ENCODE measurements around the gene TRIM25. TPM values are rescaled to one million over a fixed set of nuclear protein-coding genes. Genes with fewer than 3 reads are reported as not detected.
A peak's percentile ranks its signal among the peaks of the same experiment; 100 is the strongest.

The TRIM25 gene
- total RNA-seq, 2 donors from 2014 or later: 45.9 to 104 TPM

- no peak overlapping the region for H3K27ac Mint-ChIP-seq
- H3K27me3 Mint-ChIP-seq: no peaks in the 10 kb centered on the region
- peaks cover 9% of the 10 kb centered on the region for H3K36me3 Mint-ChIP-seq
- ATAC-seq: no peak
- H3K4me1 Mint-ChIP-seq (ENCODE audit: low read depth in 2 of 2): peaks cover 0 to 3% of the 10 kb centered on the region in 2 donors
- no peaks in the 10 kb centered on the region for H3K9me3 Mint-ChIP-seq
- no peak for DNase-seq (ENCODE audit: low spot score)
- no peak overlapping the region for H3K4me3 Mint-ChIP-seq
These were observed 29.2 kb downstream of the TRIM25 start for GRCh38 chr17:56884483-56885311.

GRCh38 chr17:56883616-56884015 is 30.2 kb downstream of the TRIM25 start:
- Mint-ChIP-seq H3K27ac (no peak overlapping the region), H3K27me3 (no peaks in the 10 kb centered on the region), H3K4me3 (no peak overlapping the region), H3K4me1 (ENCODE audit: low read depth in 2 of 2) (peaks cover 0 to 3% of the 10 kb centered on the region in 2 donors), H3K9me3 (no peaks in the 10 kb centered on the region), H3K36me3 (peaks cover 9% of the 10 kb centered on the region)
- no peak for DNase-seq (ENCODE audit: low spot score)
- no peak for ATAC-seq

- Mint-ChIP-seq H3K4me1 (ENCODE audit: low read depth in 2 of 2) (peaks cover 0 to 3% of the 10 kb centered on the region in 2 donors), H3K27ac (no peak overlapping the region), H3K9me3 (no peaks in the 10 kb centered on the region), H3K36me3 (no peaks in the 10 kb centered on the region), H3K27me3 (no peaks in the 10 kb centered on the region), H3K4me3 (no peak overlapping the region)
- DNase-seq (ENCODE audit: low spot score): no peak
- ATAC-seq: no peak
These were observed 32.1 kb downstream of the TRIM25 start for GRCh38 chr17:56881685-56882295.

- DNase-seq (ENCODE audit: low spot score) (no peak), ATAC-seq (no peak)
- Mint-ChIP-seq H3K4me1 (ENCODE audit: low read depth in 2 of 2) (no peaks in the 10 kb centered on the region), H3K27me3 (peaks cover 0 to 3% of the 10 kb centered on the region in 2 donors), H3K4me3 (no peak overlapping the region), H3K27ac (no peak overlapping the region), H3K36me3 (no peaks in the 10 kb centered on the region), H3K9me3 (no peaks in the 10 kb centered on the region)
These were observed 33.3 kb downstream of the TRIM25 start for GRCh38 chr17:56880571-56880970.

- no peak overlapping the region for H3K27ac Mint-ChIP-seq
- ATAC-seq: no peak
- no peaks in the 10 kb centered on the region for H3K9me3 Mint-ChIP-seq
- H3K36me3 Mint-ChIP-seq: no peaks in the 10 kb centered on the region
- no peaks in the 10 kb centered on the region for H3K4me1 Mint-ChIP-seq (ENCODE audit: low read depth in 2 of 2)
- H3K27me3 Mint-ChIP-seq: peaks cover 0 to 3% of the 10 kb centered on the region in 2 donors
- no peak overlapping the region for H3K4me3 Mint-ChIP-seq
- no peak for DNase-seq (ENCODE audit: low spot score)
These were observed 33.7 kb downstream of the TRIM25 start for GRCh38 chr17:56880133-56880532.

DNA sequence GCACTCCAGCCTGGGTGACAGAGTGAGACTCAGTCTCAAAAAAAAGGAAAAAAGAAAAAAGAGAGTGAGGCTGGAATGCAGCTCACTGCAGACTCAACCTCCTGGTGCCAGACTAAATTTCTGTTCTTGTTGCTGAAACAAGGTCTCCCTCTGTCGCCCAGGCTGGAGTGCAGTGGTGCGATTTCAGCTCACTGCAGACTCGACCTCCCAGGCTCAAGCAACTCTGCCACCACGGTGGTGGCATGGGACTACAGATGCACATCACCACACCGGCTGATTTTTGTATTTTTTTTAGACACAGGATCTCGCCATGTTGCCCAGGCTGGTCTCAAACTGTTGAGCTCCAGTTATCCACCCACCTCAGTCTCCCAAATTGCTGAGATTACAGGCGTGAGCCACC is 34.6 kb downstream of the TRIM25 start:
- no peak overlapping the region for H3K27ac Mint-ChIP-seq
- no peaks in the 10 kb centered on the region for H3K4me1 Mint-ChIP-seq (ENCODE audit: low read depth in 2 of 2)
- H3K36me3 Mint-ChIP-seq: no peaks in the 10 kb centered on the region
- no peak for DNase-seq (ENCODE audit: low spot score)
- H3K9me3 Mint-ChIP-seq: no peaks in the 10 kb centered on the region
- H3K4me3 Mint-ChIP-seq: no peak overlapping the region
- peaks cover 0 to 3% of the 10 kb centered on the region in 2 donors for H3K27me3 Mint-ChIP-seq
- ATAC-seq: no peak

DNA sequence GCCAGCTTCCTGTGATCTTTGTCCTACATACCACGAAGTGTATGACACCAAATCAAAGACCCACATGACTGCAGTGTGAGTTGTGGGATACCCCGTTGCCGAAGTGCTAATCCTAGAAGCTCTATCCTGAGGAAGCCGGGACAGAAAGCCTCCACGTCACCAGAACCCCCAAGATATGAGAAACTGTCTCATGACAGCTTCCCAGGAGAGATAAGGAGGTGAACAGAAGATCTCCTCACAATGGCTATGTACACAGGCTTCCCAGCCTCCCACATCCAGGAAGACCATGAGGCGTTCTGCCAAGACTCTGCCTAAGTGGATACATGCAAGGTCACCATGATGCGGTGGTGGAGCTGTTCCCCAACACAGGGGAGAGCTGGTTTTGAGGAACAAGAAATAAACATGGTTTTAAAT is 37.1 kb downstream of the TRIM25 start:
- H3K27me3 Mint-ChIP-seq: peaks cover 0 to 6% of the 10 kb centered on the region in 2 donors
- H3K4me1 Mint-ChIP-seq (ENCODE audit: low read depth in 2 of 2): no peaks in the 10 kb centered on the region
- DNase-seq (ENCODE audit: low spot score) (no peak), ATAC-seq (peak in 1 of 2 donors; percentile 13)
- no peaks in the 10 kb centered on the region for H3K9me3 Mint-ChIP-seq
- no peak overlapping the region for H3K4me3 Mint-ChIP-seq
- H3K27ac Mint-ChIP-seq: no peak overlapping the region
- H3K36me3 Mint-ChIP-seq: no peaks in the 10 kb centered on the region

DNA sequence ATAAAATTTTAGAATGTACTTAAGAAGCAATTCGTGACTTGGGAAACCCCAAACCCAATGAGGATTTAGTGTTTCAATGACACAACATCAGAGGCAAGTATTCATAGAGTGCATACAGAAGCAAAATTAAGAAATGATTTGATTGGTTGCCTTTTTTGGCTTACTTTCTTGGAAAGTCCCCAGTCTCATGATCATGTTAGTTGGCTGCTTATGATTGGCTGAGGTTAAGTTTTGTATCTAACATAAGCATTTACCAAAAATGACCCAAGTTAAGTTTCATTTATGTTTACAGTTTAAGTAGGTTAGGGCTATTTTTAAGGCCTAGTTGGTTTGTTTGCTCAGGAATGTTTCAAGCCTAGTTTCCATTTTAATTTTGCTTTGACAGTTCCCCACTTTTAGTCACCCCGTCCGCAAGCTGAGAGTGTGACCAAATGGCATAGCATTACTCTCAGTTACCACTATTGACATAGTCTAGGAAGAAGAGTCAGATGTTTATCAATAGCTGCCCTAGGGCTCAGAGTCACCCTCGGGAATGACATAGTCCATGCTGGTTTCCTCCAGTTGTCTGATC is 43.7 kb downstream of the TRIM25 start:
- ATAC-seq: peak; percentile 11 to 72
- H3K36me3 Mint-ChIP-seq: no peaks in the 10 kb centered on the region
- H3K9me3 Mint-ChIP-seq: no peaks in the 10 kb centered on the region
- peak overlapping the region in 1 of 2 donors; percentile 72 for H3K27ac Mint-ChIP-seq
- H3K4me3 Mint-ChIP-seq: no peak overlapping the region
- no peak for DNase-seq (ENCODE audit: low spot score)
- peaks cover 4 to 9% of the 10 kb centered on the region in 2 donors for H3K4me1 Mint-ChIP-seq (ENCODE audit: low read depth in 2 of 2)
- H3K27me3 Mint-ChIP-seq: peaks cover 0 to 3% of the 10 kb centered on the region in 2 donors

DNA sequence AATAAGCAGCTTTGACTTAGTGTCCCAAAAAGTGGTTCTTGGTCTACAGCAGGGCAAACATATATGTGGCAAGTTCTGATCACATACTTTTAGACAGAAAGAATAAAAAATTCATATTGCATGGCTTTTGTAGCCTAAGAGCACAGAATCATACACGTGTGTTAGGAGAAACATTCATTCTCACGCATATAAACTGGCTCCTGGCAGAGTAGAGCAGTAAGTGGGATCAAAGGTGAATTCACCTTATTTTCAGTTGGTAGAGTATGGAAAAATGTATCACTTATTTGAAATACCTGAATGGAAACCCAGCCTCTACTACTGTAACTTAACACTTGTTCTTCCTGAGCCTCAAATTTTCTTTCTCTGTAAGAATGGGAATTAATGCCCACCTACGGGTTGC is 45.1 kb downstream of the TRIM25 start:
- Mint-ChIP-seq H3K4me3 (no peak overlapping the region), H3K9me3 (no peaks in the 10 kb centered on the region), H3K27me3 (no peaks in the 10 kb centered on the region), H3K4me1 (ENCODE audit: low read depth in 2 of 2) (peaks cover 4 to 9% of the 10 kb centered on the region in 2 donors), H3K27ac (no peak overlapping the region), H3K36me3 (no peaks in the 10 kb centered on the region)
- DNase-seq (ENCODE audit: low spot score): no peak
- no peak for ATAC-seq

GRCh38 chr17:56867948-56868376 is 45.9 kb downstream of the TRIM25 start:
- ATAC-seq (no peak), DNase-seq (ENCODE audit: low spot score) (no peak)
- H3K4me3 Mint-ChIP-seq: no peak overlapping the region
- H3K27ac Mint-ChIP-seq: no peak overlapping the region
- no peaks in the 10 kb centered on the region for H3K9me3 Mint-ChIP-seq
- no peaks in the 10 kb centered on the region for H3K36me3 Mint-ChIP-seq
- H3K4me1 Mint-ChIP-seq (ENCODE audit: low read depth in 2 of 2): peaks cover 4 to 9% of the 10 kb centered on the region in 2 donors
- no peaks in the 10 kb centered on the region for H3K27me3 Mint-ChIP-seq

DNA sequence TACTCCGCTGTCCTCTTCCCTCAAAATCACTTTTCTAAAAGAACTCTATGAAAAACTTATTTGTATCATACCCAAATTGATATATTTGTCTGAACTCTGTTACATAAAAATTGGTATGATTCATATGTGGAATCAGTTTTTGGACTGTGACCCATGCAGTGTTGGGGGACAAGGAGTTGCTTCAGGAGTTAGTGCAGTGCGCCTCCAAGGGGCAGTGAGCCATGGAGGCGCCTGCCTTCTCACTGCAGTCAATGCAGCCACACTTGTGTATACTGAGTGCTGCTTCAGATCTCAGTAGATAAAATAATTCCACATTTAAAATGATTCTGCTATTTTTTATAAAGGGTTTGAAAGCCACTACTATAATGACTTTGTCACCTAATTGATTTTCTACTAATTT is 47.4 kb downstream of the TRIM25 start:
- Mint-ChIP-seq H3K27ac (no peak overlapping the region), H3K4me3 (no peak overlapping the region), H3K4me1 (ENCODE audit: low read depth in 2 of 2) (peaks cover 4 to 9% of the 10 kb centered on the region in 2 donors), H3K36me3 (peaks cover under 1% of the 10 kb centered on the region), H3K9me3 (no peaks in the 10 kb centered on the region), H3K27me3 (no peaks in the 10 kb centered on the region)
- DNase-seq (ENCODE audit: low spot score): no peak
- no peak for ATAC-seq

- ATAC-seq: no peak
- no peak for DNase-seq (ENCODE audit: low spot score)
- Mint-ChIP-seq H3K9me3 (no peaks in the 10 kb centered on the region), H3K36me3 (peaks cover 4% of the 10 kb centered on the region), H3K4me3 (no peak overlapping the region), H3K27ac (no peak overlapping the region), H3K27me3 (no peaks in the 10 kb centered on the region), H3K4me1 (ENCODE audit: low read depth in 2 of 2) (peaks cover 4 to 9% of the 10 kb centered on the region in 2 donors)
These were observed 47.8 kb downstream of the TRIM25 start for GRCh38 chr17:56866076-56866475.

- Mint-ChIP-seq H3K36me3 (peaks cover 11% of the 10 kb centered on the region), H3K4me3 (no peak overlapping the region), H3K27me3 (no peaks in the 10 kb centered on the region), H3K4me1 (ENCODE audit: low read depth in 2 of 2) (no peaks in the 10 kb centered on the region), H3K27ac (no peak overlapping the region), H3K9me3 (no peaks in the 10 kb centered on the region)
- ATAC-seq (no peak), DNase-seq (ENCODE audit: low spot score) (no peak)
These were observed 49.9 kb downstream of the TRIM25 start for GRCh38 chr17:56863974-56864373.

- peaks cover 11% of the 10 kb centered on the region for H3K36me3 Mint-ChIP-seq
- H3K27me3 Mint-ChIP-seq: no peaks in the 10 kb centered on the region
- ATAC-seq: no peak
These were observed 52.0 kb downstream of the TRIM25 start for GRCh38 chr17:56861899-56862298.

More at GRCh38 chr17:56861899-56862298, 52.0 kb downstream of the TRIM25 start:
- H3K9me3 Mint-ChIP-seq: no peaks in the 10 kb centered on the region
- no peak overlapping the region for H3K4me3 Mint-ChIP-seq
- no peak overlapping the region for H3K27ac Mint-ChIP-seq
- no peaks in the 10 kb centered on the region for H3K4me1 Mint-ChIP-seq (ENCODE audit: low read depth in 2 of 2)
- no peak for DNase-seq (ENCODE audit: low spot score)
